Fibroblast of lung (primary cell): ENCODE results near the gene PPP1R13B.

Experiments used
- CTCF ChIP-seq, 2 donors: IDR thresholded peaks in 1 of 2; conservative IDR thresholded peaks in 1 of 2; 1 replicate in 1 of 2; 2 replicates in 1 of 2; pipeline ENCODE4 v1.5.1; 2011 to 2012; ENCODE audit warnings: low read length in 2 of 2, control low read depth in 1 of 2, inconsistent platforms in 1 of 2, low read depth in 1 of 2, mild to moderate bottlenecking in 1 of 2
- EZH2 ChIP-seq: IDR thresholded peaks from 2 replicates; pipeline ENCODE4 v1.5.1; 2012; ENCODE audit warnings: low read length, control low read depth, mild to moderate bottlenecking; ENCODE audit errors: missing control alignments

DNA sequence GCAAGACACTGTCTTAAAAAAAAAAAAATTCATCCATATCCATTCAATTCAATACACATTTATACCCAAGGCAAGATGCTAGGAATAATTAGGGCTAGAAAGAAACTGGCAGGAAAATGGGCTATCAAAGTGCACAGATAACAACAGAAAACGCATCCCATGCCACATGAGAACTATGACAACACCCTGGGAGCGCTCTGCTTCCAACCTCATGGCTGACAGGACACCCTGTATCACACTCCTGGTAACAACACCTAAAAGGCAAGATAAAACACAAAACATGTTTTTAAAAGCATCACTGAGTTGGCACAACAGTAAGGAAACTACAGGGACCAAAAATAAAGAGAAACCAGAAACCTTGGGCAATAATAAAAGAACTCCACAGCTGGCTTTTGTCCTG is 76.9 kb downstream of the PPP1R13B start:
- TF ChIP-seq CTCF (conservative IDR thresholded peaks at IDR 0.05 in 1 of 2, IDR thresholded peaks at IDR 0.05 in 1 of 2; ENCODE audit: low read depth in 1 of 2, low read length in 2 of 2) (no peak), EZH2 (no peak)
